ENCODE data around the gene MRPL53. TPM values are rescaled to one million over a fixed set of nuclear protein-coding genes. Genes with fewer than 3 reads are reported as not detected.

MRPL53 gene
- total and polyA plus RNA-seq, 2 of the 13 experiments (the other 11 are each of a cell fraction or from before 2014, with no cell fraction given), result 34.3 to 51.9 TPM

DNA sequence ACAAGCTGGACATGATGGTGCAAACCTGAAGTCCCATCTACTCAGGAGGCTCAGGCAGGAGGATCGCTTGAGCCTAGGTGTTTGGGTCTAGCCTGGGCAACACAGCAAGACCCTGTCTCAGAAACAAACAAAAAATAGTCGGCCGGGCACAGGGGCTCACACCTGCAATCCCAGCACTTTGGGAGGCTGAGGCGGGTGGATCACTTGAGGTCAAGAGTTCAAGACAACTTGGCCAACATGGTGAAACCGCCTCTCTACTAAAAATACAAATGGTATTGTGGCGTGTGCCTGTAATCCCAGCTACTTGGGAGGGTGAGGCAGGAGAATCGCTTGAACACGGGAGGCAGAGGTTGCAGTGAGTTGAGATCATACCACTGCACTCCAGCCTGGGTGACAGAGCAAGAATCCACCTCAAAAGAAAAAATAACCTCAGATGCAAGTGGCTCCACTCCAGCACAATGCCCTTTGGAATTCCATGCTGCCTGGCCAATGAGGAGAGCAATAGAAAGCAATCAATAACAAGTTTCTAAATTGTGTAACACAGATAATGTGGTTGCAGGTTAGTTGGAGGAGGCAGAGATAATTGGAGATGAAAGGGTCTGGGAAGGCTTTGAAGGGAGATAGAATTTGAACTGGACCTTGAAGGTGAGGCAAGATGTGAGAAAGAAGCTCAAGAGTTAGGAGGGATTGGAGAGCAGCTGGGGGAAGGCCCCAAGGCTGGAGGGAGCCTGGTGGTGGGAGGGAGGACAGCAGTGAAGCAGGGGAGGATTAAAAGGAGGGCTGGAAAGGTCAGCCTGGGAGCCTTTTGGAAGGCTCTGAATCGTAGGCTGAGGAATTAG is 16.4 kb upstream of the MRPL53 start (continued):
- TF ChIP-seq, protein P1, sequence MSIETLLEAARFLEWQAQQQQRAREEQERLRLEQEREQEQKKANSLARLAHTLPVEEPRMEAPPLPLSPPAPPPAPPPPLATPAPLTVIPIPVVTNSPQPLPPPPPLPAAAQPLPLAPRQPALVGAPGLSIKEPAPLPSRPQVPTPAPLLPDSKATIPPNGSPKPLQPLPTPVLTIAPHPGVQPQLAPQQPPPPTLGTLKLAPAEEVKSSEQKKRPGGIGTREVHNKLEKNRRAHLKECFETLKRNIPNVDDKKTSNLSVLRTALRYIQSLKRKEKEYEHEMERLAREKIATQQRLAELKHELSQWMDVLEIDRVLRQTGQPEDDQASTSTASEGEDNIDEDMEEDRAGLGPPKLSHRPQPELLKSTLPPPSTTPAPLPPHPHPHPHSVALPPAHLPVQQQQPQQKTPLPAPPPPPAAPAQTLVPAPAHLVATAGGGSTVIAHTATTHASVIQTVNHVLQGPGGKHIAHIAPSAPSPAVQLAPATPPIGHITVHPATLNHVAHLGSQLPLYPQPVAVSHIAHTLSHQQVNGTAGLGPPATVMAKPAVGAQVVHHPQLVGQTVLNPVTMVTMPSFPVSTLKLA (IDR thresholded peaks at IDR 0.05), result no peak
- TF ChIP-seq, protein P2, sequence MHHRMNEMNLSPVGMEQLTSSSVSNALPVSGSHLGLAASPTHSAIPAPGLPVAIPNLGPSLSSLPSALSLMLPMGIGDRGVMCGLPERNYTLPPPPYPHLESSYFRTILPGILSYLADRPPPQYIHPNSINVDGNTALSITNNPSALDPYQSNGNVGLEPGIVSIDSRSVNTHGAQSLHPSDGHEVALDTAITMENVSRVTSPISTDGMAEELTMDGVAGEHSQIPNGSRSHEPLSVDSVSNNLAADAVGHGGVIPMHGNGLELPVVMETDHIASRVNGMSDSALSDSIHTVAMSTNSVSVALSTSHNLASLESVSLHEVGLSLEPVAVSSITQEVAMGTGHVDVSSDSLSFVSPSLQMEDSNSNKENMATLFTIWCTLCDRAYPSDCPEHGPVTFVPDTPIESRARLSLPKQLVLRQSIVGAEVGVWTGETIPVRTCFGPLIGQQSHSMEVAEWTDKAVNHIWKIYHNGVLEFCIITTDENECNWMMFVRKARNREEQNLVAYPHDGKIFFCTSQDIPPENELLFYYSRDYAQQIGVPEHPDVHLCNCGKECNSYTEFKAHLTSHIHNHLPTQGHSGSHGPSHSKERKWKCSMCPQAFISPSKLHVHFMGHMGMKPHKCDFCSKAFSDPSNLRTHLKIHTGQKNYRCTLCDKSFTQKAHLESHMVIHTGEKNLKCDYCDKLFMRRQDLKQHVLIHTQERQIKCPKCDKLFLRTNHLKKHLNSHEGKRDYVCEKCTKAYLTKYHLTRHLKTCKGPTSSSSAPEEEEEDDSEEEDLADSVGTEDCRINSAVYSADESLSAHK (CRISPR knock-in tag; IDR thresholded peaks at IDR 0.05; ENCODE audit: borderline replicate concordance), result no peak
- peak; percentile 44; the same call in 1 of the 2 replicates for TF ChIP-seq MEF2D (CRISPR knock-in tag; IDR thresholded peaks at IDR 0.05)
- no peak for TF ChIP-seq CREB1 (IDR thresholded peaks at IDR 0.05)
- peak; percentile 82 for TF ChIP-seq CREB1 (CRISPR knock-in tag; IDR thresholded peaks at IDR 0.05)
- TF ChIP-seq SP140L (CRISPR knock-in tag; IDR thresholded peaks at IDR 0.05; ENCODE audit: borderline replicate concordance), result no peak; the same call in 1 of the 2 replicates
- TF ChIP-seq CBFB (CRISPR knock-in tag; IDR thresholded peaks at IDR 0.05), result peak; percentile 71; the same call in 1 of the 2 replicates
- TF ChIP-seq, protein P3, sequence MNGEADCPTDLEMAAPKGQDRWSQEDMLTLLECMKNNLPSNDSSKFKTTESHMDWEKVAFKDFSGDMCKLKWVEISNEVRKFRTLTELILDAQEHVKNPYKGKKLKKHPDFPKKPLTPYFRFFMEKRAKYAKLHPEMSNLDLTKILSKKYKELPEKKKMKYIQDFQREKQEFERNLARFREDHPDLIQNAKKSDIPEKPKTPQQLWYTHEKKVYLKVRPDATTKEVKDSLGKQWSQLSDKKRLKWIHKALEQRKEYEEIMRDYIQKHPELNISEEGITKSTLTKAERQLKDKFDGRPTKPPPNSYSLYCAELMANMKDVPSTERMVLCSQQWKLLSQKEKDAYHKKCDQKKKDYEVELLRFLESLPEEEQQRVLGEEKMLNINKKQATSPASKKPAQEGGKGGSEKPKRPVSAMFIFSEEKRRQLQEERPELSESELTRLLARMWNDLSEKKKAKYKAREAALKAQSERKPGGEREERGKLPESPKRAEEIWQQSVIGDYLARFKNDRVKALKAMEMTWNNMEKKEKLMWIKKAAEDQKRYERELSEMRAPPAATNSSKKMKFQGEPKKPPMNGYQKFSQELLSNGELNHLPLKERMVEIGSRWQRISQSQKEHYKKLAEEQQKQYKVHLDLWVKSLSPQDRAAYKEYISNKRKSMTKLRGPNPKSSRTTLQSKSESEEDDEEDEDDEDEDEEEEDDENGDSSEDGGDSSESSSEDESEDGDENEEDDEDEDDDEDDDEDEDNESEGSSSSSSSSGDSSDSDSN (CRISPR knock-in tag; IDR thresholded peaks at IDR 0.05), result peak; percentile 44; the same call in 1 of the 2 replicates
- TF ChIP-seq, protein P4, sequence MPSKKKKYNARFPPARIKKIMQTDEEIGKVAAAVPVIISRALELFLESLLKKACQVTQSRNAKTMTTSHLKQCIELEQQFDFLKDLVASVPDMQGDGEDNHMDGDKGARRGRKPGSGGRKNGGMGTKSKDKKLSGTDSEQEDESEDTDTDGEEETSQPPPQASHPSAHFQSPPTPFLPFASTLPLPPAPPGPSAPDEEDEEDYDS (CRISPR knock-in tag; IDR thresholded peaks at IDR 0.05), result no peak
- TF ChIP-seq KLF11 (CRISPR knock-in tag; IDR thresholded peaks at IDR 0.05), result no peak
- TF ChIP-seq, protein P5, sequence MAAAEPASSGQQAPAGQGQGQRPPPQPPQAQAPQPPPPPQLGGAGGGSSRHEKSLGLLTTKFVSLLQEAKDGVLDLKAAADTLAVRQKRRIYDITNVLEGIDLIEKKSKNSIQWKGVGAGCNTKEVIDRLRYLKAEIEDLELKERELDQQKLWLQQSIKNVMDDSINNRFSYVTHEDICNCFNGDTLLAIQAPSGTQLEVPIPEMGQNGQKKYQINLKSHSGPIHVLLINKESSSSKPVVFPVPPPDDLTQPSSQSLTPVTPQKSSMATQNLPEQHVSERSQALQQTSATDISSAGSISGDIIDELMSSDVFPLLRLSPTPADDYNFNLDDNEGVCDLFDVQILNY (CRISPR knock-in tag; conservative IDR thresholded peaks at IDR 0.05), result no peak
- TF ChIP-seq JUN (CRISPR knock-in tag; IDR thresholded peaks at IDR 0.05), result no peak; the same call in 1 of the 2 replicates
- TF ChIP-seq, protein P6, sequence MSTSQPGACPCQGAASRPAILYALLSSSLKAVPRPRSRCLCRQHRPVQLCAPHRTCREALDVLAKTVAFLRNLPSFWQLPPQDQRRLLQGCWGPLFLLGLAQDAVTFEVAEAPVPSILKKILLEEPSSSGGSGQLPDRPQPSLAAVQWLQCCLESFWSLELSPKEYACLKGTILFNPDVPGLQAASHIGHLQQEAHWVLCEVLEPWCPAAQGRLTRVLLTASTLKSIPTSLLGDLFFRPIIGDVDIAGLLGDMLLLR (CRISPR knock-in tag; IDR thresholded peaks at IDR 0.05), result no peak
- TF ChIP-seq, protein P7, sequence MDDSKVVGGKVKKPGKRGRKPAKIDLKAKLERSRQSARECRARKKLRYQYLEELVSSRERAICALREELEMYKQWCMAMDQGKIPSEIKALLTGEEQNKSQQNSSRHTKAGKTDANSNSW (CRISPR knock-in tag; IDR thresholded peaks at IDR 0.05; ENCODE audit: borderline replicate concordance), result no peak
- TF ChIP-seq, protein P8, sequence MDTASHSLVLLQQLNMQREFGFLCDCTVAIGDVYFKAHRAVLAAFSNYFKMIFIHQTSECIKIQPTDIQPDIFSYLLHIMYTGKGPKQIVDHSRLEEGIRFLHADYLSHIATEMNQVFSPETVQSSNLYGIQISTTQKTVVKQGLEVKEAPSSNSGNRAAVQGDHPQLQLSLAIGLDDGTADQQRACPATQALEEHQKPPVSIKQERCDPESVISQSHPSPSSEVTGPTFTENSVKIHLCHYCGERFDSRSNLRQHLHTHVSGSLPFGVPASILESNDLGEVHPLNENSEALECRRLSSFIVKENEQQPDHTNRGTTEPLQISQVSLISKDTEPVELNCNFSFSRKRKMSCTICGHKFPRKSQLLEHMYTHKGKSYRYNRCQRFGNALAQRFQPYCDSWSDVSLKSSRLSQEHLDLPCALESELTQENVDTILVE (CRISPR knock-in tag; IDR thresholded peaks at IDR 0.05), result no peak
- TF ChIP-seq DNMT1 (CRISPR knock-in tag; IDR thresholded peaks at IDR 0.05), result no peak
- TF ChIP-seq NR2F6 (IDR thresholded peaks at IDR 0.05), result peak; percentile 90
- peak; percentile 67 for TF ChIP-seq NR2F6 (CRISPR knock-in tag; IDR thresholded peaks at IDR 0.05)
- TF ChIP-seq ATRX (CRISPR knock-in tag; IDR thresholded peaks at IDR 0.05; ENCODE audit: borderline replicate concordance), result no peak
- TF ChIP-seq ZNF674 (CRISPR knock-in tag; IDR thresholded peaks at IDR 0.05; ENCODE audit: low read depth), result no peak

Measured in HepG2 (cell line).